ENCODE measurements around the gene PPP1R18. TPM values are rescaled to one million over a fixed set of nuclear protein-coding genes. Genes with fewer than 3 reads are reported as not detected.
A peak's percentile ranks its signal among the peaks of the same experiment; 100 is the strongest.

PPP1R18 gene
- total and polyA plus RNA-seq, 2 experiments from 2014 or later = 67.8 to 108 TPM

GRCh38 chr6:30644769-30645168 lies 41.7 kb downstream of the PPP1R18 start:
- DNase-seq = no peak
- no peaks in the 10 kb centered on the region for H4K20me1 ChIP-seq (ENCODE audit: insufficient read depth)

GRCh38 chr6:30643656-30644055 lies 42.8 kb downstream of the PPP1R18 start:
- in situ Hi-C loops (cut with MboI) = no loop called here
- Histone ChIP-seq H2AFZ (no peak overlapping the region), H3K4me3 (no peak overlapping the region), H3K9me2 (ENCODE audit: insufficient read depth) (no peaks in the 10 kb centered on the region), H3K79me2 (ENCODE audit: insufficient read depth) (peaks cover 31% of the 10 kb centered on the region), H3F3A (ENCODE audit: insufficient read depth) (peaks cover 4% of the 10 kb centered on the region; the same call in 1 of the 2 replicates), H3K4me2 (ENCODE audit: unreplicated experiment) (no peak overlapping the region), H3K9me3 (ENCODE audit: low read depth) (no peaks in the 10 kb centered on the region), H3K9ac (no peak overlapping the region), H3K27ac (no peak overlapping the region), H4K20me1 (ENCODE audit: insufficient read depth) (no peaks in the 10 kb centered on the region), H3K36me3 (ENCODE audit: low read depth) (no peaks in the 10 kb centered on the region; the same call in 1 of the 2 replicates), H3K27me3 (replicated peaks; ENCODE audit: insufficient read depth) (no peaks in the 10 kb centered on the region), H3K4me1 (ENCODE audit: insufficient read depth) (0 out of 2 replicates have a peak, but pooled peaks cover 4% of the 10 kb centered on the region)
- DNase-seq = peak; percentile 3
- no peak for TF ChIP-seq EZH2phosphoT487 (IDR thresholded peaks at IDR 0.05; ENCODE audit: insufficient read depth, low read depth)
- TF ChIP-seq EZH2 (IDR thresholded peaks at IDR 0.05; ENCODE audit: insufficient read depth, poor library complexity, severe bottlenecking) = no peak
- WGBS, 2 experiments (ENCODE audit: low coverage in 1 of 2, low lambda C conversion rate in 2 of 2, missing lambda C conversion rate in 2 of 2) = 100% methylated on average over 2 of the region's 2 CpGs

More at GRCh38 chr6:30644769-30645168, 41.7 kb downstream of the PPP1R18 start:
- TF ChIP-seq EZH2 (IDR thresholded peaks at IDR 0.05; ENCODE audit: insufficient read depth, poor library complexity, severe bottlenecking) = no peak
- TF ChIP-seq EZH2phosphoT487 (IDR thresholded peaks at IDR 0.05; ENCODE audit: insufficient read depth, low read depth) = no peak
- H3K4me2 ChIP-seq (ENCODE audit: unreplicated experiment) = no peak overlapping the region
- in situ Hi-C loops (cut with MboI) = no loop called here
- H3K36me3 ChIP-seq (ENCODE audit: low read depth) = no peaks in the 10 kb centered on the region; the same call in 1 of the 2 replicates
- H3K9me2 ChIP-seq (ENCODE audit: insufficient read depth) = no peaks in the 10 kb centered on the region
- H3K4me1 ChIP-seq (ENCODE audit: insufficient read depth) = 0 out of 2 replicates have a peak, but pooled peaks cover 4% of the 10 kb centered on the region
- no peak overlapping the region for H3K4me3 ChIP-seq
- H3K27me3 ChIP-seq (replicated peaks; ENCODE audit: insufficient read depth) = no peaks in the 10 kb centered on the region
- peaks cover 4% of the 10 kb centered on the region; the same call in 1 of the 2 replicates for H3F3A ChIP-seq (ENCODE audit: insufficient read depth)
- no peak overlapping the region for H3K27ac ChIP-seq
- WGBS, 2 experiments (ENCODE audit: low coverage in 1 of 2, low lambda C conversion rate in 2 of 2, missing lambda C conversion rate in 2 of 2) = 83 to 85% methylated on average over 5 of the region's 5 CpGs
- no peaks in the 10 kb centered on the region for H3K9me3 ChIP-seq (ENCODE audit: low read depth)
- H3K79me2 ChIP-seq (ENCODE audit: insufficient read depth) = peaks cover 42% of the 10 kb centered on the region
- no peak overlapping the region; the same call in 1 of the 2 replicates for H3K9ac ChIP-seq
- H2AFZ ChIP-seq = no peak overlapping the region

- in situ Hi-C loops (cut with MboI) = no loop called here
- no peak overlapping the region for H3K27ac ChIP-seq
- H3K4me2 ChIP-seq (ENCODE audit: unreplicated experiment) = no peak overlapping the region
- no peaks in the 10 kb centered on the region for H3F3A ChIP-seq (ENCODE audit: insufficient read depth)
- DNase-seq = no peak
- H3K9me3 ChIP-seq (ENCODE audit: low read depth) = no peaks in the 10 kb centered on the region
- H2AFZ ChIP-seq = no peak overlapping the region
- no peak overlapping the region for H3K9ac ChIP-seq
- no peaks in the 10 kb centered on the region for H3K4me1 ChIP-seq (ENCODE audit: insufficient read depth)
- H3K9me2 ChIP-seq (ENCODE audit: insufficient read depth) = no peaks in the 10 kb centered on the region
- H3K27me3 ChIP-seq (replicated peaks; ENCODE audit: insufficient read depth) = no peaks in the 10 kb centered on the region
- peaks cover 9% of the 10 kb centered on the region for H3K79me2 ChIP-seq (ENCODE audit: insufficient read depth)
- 89 to 100% methylated on average over 1 of the region's 1 CpG for WGBS, 2 experiments (ENCODE audit: low coverage in 1 of 2, low lambda C conversion rate in 2 of 2, missing lambda C conversion rate in 2 of 2)
- no peak overlapping the region for H3K4me3 ChIP-seq
- no peaks in the 10 kb centered on the region for H4K20me1 ChIP-seq (ENCODE audit: insufficient read depth)
- H3K36me3 ChIP-seq (ENCODE audit: low read depth) = no peaks in the 10 kb centered on the region; the same call in 1 of the 2 replicates
- TF ChIP-seq EZH2phosphoT487 (IDR thresholded peaks at IDR 0.05; ENCODE audit: insufficient read depth, low read depth) (no peak), EZH2 (IDR thresholded peaks at IDR 0.05; ENCODE audit: insufficient read depth, poor library complexity, severe bottlenecking) (no peak)
Measured at GRCh38 chr6:30641048-30641447, 45.4 kb downstream of the PPP1R18 start.

- 83 to 87% methylated on average over 9 to 10 of the region's 10 CpGs for WGBS, 2 experiments (ENCODE audit: low coverage in 1 of 2, low lambda C conversion rate in 2 of 2, missing lambda C conversion rate in 2 of 2)
- Histone ChIP-seq H3F3A (ENCODE audit: insufficient read depth) (no peaks in the 10 kb centered on the region), H3K4me1 (ENCODE audit: insufficient read depth) (no peaks in the 10 kb centered on the region), H3K36me3 (ENCODE audit: low read depth) (no peaks in the 10 kb centered on the region; the same call in 1 of the 2 replicates), H3K4me3 (no peak overlapping the region), H3K9me3 (ENCODE audit: low read depth) (no peaks in the 10 kb centered on the region), H3K9me2 (ENCODE audit: insufficient read depth) (no peaks in the 10 kb centered on the region), H2AFZ (no peak overlapping the region), H3K79me2 (ENCODE audit: insufficient read depth) (peaks cover 3% of the 10 kb centered on the region; the same call in 1 of the 2 replicates), H4K20me1 (ENCODE audit: insufficient read depth) (no peaks in the 10 kb centered on the region), H3K27me3 (replicated peaks; ENCODE audit: insufficient read depth) (no peaks in the 10 kb centered on the region), H3K9ac (no peak overlapping the region), H3K27ac (no peak overlapping the region), H3K4me2 (ENCODE audit: unreplicated experiment) (no peak overlapping the region)
- no peak for DNase-seq
- TF ChIP-seq EZH2 (IDR thresholded peaks at IDR 0.05; ENCODE audit: insufficient read depth, poor library complexity, severe bottlenecking) (no peak), EZH2phosphoT487 (IDR thresholded peaks at IDR 0.05; ENCODE audit: insufficient read depth, low read depth) (no peak)
- in situ Hi-C loops (cut with MboI) = no loop called here
Measured at GRCh38 chr6:30640481-30640880, 46.0 kb downstream of the PPP1R18 start.

Data from GM23248 (cell line).